SK-N-SH treated with all-trans-retinoic acid at 6 μM for 48 hours (cell line): ENCODE measurements around the gene CAGE1.

ENCODE experiments used
- BACH2 ChIP-seq: fragments of 250-450 bp; sonication (Bioruptor Pico); IDR thresholded peaks from 2 replicates; pipeline ENCODE4 v1.9.0; 2021; ENCODE audit warnings: mild to moderate bottlenecking, borderline replicate concordance
- ESRRG ChIP-seq: fragments of 250-450 bp; sonication (Bioruptor Pico); IDR thresholded peaks from 2 replicates; pipeline ENCODE4 v1.6.1; 2021; ENCODE audit warnings: mild to moderate bottlenecking
- GLIS3 ChIP-seq: fragments of 250-450 bp; sonication (Bioruptor Pico); IDR thresholded peaks from 2 replicates; pipeline ENCODE4 v1.5.0; 2020; ENCODE audit warnings: mild to moderate bottlenecking, moderate library complexity
- PPARA ChIP-seq: fragments of 250-450 bp; sonication (Bioruptor Pico); IDR thresholded peaks from 2 replicates; pipeline ENCODE4 v1.5.0; 2020; ENCODE audit warnings: mild to moderate bottlenecking, borderline replicate concordance
- RARB ChIP-seq: fragments of 250-450 bp; sonication (Bioruptor Pico); IDR thresholded peaks from 2 replicates; pipeline ENCODE4 v1.8.0; 2021; ENCODE audit warnings: mild to moderate bottlenecking, moderate library complexity
- ZNF8 ChIP-seq: fragments of 450-650 bp; formaldehyde crosslinking; IDR thresholded peaks from 2 replicates; pipeline ENCODE4 v1.5.0; 2020; ENCODE audit warnings: mild to moderate bottlenecking, moderate library complexity
- TF ChIP-seq, protein P1 (sequence below): fragments of 250-450 bp; sonication (Bioruptor Pico); IDR thresholded peaks from 2 replicates; pipeline ENCODE4 v1.8.0; 2020; ENCODE audit warnings: mild to moderate bottlenecking, moderate library complexity, borderline replicate concordance

DNA sequence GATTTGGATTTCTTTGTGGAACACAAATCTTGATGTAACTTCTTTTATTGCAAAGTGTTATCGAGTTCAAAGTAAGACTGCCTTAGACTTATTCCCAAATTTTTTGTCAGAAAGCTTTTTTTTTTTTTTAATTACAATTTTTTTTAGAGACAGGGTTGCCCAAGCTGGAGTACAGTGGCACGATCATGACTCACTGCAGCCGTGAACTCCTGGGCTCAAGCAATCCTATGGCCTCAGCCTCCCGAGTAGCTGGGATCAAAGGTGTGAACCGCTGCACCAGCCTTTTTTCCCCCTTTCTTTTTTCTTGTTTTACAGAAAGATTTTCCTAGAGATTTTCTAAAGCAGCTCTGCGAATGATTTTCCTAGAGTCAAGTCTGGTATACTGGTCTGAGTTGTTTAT, 2.9 kb upstream of the CAGE1 start:
- TF ChIP-seq ZNF8 (CRISPR knock-in tag) (no peak), RARB (CRISPR knock-in tag) (no peak), BACH2 (no peak), GLIS3 (CRISPR knock-in tag) (no peak), ESRRG (no peak), PPARA (no peak)
- TF ChIP-seq, protein P1, sequence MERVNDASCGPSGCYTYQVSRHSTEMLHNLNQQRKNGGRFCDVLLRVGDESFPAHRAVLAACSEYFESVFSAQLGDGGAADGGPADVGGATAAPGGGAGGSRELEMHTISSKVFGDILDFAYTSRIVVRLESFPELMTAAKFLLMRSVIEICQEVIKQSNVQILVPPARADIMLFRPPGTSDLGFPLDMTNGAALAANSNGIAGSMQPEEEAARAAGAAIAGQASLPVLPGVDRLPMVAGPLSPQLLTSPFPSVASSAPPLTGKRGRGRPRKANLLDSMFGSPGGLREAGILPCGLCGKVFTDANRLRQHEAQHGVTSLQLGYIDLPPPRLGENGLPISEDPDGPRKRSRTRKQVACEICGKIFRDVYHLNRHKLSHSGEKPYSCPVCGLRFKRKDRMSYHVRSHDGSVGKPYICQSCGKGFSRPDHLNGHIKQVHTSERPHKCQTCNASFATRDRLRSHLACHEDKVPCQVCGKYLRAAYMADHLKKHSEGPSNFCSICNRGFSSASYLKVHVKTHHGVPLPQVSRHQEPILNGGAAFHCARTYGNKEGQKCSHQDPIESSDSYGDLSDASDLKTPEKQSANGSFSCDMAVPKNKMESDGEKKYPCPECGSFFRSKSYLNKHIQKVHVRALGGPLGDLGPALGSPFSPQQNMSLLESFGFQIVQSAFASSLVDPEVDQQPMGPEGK (CRISPR knock-in tag) = no peak
